Measurements from ENCODE around the gene KCNG4. TPM values are rescaled to one million over a fixed set of nuclear protein-coding genes. Genes with fewer than 3 reads are reported as not detected.

Gene KCNG4
- total RNA-seq, 1 donor from 2014 or later = not detected

DNA sequence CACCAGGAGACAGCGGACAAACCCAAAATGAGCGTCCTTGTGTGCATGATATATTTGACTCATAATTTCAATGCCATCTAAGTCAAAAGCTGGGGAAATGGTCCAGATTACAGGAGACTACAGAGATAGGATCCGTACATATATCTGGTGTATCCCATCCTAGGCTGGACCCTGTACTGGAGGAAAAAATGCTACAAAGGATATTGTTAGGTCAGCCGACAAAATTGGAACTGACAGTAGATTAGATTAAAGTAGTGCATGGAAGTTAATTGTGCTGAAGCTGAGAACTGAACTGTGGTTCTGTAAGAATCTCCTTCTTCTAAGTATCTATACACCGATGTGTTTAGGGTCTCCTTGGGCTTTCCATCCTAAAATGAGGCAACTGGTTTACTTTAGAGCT, 24.3 kb downstream of the KCNG4 start:
- H3K4me1 Mint-ChIP-seq (ENCODE audit: unreplicated experiment) = no peaks in the 10 kb centered on the region
- no peak overlapping the region for H3K4me3 Mint-ChIP-seq (ENCODE audit: unreplicated experiment)
- H3K27me3 Mint-ChIP-seq (ENCODE audit: unreplicated experiment) = peaks cover 57% of the 10 kb centered on the region
- H3K9me3 Mint-ChIP-seq (ENCODE audit: unreplicated experiment) = no peaks in the 10 kb centered on the region
- H3K27ac Mint-ChIP-seq (ENCODE audit: unreplicated experiment) = no peak overlapping the region
- no peak for DNase-seq (ENCODE audit: extremely low spot score, unreplicated experiment)
- H3K36me3 Mint-ChIP-seq (ENCODE audit: unreplicated experiment) = no peaks in the 10 kb centered on the region
- TF ChIP-seq, protein P1, sequence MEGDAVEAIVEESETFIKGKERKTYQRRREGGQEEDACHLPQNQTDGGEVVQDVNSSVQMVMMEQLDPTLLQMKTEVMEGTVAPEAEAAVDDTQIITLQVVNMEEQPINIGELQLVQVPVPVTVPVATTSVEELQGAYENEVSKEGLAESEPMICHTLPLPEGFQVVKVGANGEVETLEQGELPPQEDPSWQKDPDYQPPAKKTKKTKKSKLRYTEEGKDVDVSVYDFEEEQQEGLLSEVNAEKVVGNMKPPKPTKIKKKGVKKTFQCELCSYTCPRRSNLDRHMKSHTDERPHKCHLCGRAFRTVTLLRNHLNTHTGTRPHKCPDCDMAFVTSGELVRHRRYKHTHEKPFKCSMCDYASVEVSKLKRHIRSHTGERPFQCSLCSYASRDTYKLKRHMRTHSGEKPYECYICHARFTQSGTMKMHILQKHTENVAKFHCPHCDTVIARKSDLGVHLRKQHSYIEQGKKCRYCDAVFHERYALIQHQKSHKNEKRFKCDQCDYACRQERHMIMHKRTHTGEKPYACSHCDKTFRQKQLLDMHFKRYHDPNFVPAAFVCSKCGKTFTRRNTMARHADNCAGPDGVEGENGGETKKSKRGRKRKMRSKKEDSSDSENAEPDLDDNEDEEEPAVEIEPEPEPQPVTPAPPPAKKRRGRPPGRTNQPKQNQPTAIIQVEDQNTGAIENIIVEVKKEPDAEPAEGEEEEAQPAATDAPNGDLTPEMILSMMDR (IDR thresholded peaks at IDR 0.05) = no peak

DNA sequence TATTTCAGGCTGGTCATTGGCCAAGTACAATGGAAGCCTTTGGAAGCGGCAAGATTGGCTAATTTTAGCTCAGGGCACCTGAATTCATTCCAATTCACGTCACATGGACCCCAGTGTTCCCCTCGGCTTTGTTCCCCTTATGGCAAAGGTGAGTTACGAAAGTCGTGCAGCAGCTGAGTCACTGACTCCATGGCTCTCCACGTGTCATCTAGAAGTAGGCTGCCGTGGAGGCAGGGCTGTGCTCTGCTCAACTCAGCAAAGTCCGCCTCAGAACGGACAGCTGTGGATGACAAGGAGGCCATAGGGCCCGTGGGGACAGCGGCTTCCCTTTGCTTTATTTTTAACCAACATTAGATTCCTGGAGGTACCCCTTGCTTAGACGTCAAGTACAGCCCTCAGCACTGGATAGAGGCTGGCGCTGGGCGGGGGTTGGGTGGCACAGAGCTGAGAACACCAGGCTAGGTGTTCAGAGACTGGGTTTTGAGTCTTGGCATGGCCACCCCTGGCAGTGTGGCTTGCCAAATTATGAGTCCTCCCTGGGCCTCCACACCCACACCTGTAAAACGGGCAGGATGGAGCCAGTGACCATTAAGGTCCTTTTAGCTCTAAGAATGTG, 25.3 kb downstream of the KCNG4 start:
- Mint-ChIP-seq H3K36me3 (ENCODE audit: unreplicated experiment) (no peaks in the 10 kb centered on the region), H3K27me3 (ENCODE audit: unreplicated experiment) (peaks cover 56% of the 10 kb centered on the region), H3K9me3 (ENCODE audit: unreplicated experiment) (no peaks in the 10 kb centered on the region), H3K27ac (ENCODE audit: unreplicated experiment) (no peak overlapping the region), H3K4me1 (ENCODE audit: unreplicated experiment) (no peaks in the 10 kb centered on the region), H3K4me3 (ENCODE audit: unreplicated experiment) (no peak overlapping the region)
- TF ChIP-seq, protein P1 (IDR thresholded peaks at IDR 0.05) = no peak
- DNase-seq (ENCODE audit: extremely low spot score, unreplicated experiment) = no peak

DNA sequence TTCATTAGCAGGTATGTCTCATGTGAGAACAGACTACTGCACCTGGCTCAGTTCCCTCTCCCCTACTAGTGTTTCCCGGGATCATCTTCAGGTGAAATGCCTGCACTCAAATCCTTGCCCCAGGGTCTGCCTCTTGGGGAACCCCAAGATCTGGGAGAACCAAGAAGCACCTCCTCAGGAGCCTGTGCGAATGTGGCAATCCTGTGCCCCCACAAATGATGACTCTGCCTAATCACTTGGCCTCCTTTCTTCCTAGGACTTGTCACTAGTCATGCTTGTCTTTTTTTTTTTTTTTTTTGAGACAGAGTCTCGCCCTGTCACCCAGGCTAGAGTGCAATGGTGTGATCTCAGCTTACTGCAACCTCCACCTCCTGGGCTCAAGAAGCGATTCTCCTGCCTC, 27.2 kb downstream of the KCNG4 start:
- Mint-ChIP-seq H3K4me1 (ENCODE audit: unreplicated experiment) (no peaks in the 10 kb centered on the region), H3K27me3 (ENCODE audit: unreplicated experiment) (peaks cover 49% of the 10 kb centered on the region), H3K36me3 (ENCODE audit: unreplicated experiment) (no peaks in the 10 kb centered on the region), H3K4me3 (ENCODE audit: unreplicated experiment) (no peak overlapping the region), H3K9me3 (ENCODE audit: unreplicated experiment) (no peaks in the 10 kb centered on the region), H3K27ac (ENCODE audit: unreplicated experiment) (no peak overlapping the region)
- DNase-seq (ENCODE audit: extremely low spot score, unreplicated experiment) = no peak
- TF ChIP-seq, protein P1 (IDR thresholded peaks at IDR 0.05) = no peak

DNA sequence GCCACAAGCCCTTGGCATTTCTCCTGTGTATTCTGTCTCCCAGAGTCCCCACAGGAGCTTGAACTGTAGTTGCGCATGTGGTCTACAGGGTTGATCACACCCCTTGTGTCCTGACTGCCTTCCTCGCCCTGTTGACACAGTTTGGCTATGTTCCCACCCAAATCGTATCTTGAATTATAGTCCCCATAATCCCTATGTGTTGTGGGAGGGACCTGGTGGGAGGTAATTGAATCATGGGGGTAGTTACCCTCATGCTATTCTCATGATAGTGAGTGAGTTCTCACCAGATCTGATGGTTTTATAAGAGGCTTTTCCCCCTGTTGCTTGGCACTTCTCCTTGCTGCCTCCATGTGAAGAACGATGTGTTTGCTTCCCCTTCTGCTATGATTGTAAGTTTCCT, 27.7 kb downstream of the KCNG4 start:
- H3K27ac Mint-ChIP-seq (ENCODE audit: unreplicated experiment) = no peak overlapping the region
- H3K9me3 Mint-ChIP-seq (ENCODE audit: unreplicated experiment) = no peaks in the 10 kb centered on the region
- no peaks in the 10 kb centered on the region for H3K36me3 Mint-ChIP-seq (ENCODE audit: unreplicated experiment)
- H3K4me1 Mint-ChIP-seq (ENCODE audit: unreplicated experiment) = no peaks in the 10 kb centered on the region
- TF ChIP-seq, protein P1 (IDR thresholded peaks at IDR 0.05) = no peak
- no peak overlapping the region for H3K4me3 Mint-ChIP-seq (ENCODE audit: unreplicated experiment)
- peaks cover 46% of the 10 kb centered on the region for H3K27me3 Mint-ChIP-seq (ENCODE audit: unreplicated experiment)
- no peak for DNase-seq (ENCODE audit: extremely low spot score, unreplicated experiment)

DNA sequence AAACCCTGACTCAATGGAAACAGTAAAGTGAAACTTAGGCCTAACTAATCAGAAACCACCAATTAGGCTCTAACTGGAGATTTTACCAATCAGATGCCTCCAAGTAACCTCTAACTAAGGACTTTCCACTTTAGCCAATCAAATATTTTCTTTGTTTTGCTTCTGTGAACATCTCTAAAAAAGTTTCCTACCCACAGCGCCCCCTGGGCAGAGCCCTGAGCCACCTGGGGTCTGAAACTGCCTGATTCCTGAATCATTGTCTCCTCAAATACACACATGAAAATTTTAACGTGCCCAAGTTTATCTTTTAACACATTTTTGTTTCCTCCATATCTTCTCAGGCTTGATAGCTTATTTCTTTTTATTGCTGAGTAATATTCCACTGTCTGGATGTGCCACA, 29.8 kb downstream of the KCNG4 start:
- no peaks in the 10 kb centered on the region for H3K36me3 Mint-ChIP-seq (ENCODE audit: unreplicated experiment)
- H3K9me3 Mint-ChIP-seq (ENCODE audit: unreplicated experiment) = no peaks in the 10 kb centered on the region
- TF ChIP-seq, protein P1 (IDR thresholded peaks at IDR 0.05) = no peak
- H3K27me3 Mint-ChIP-seq (ENCODE audit: unreplicated experiment) = peaks cover 54% of the 10 kb centered on the region
- H3K4me1 Mint-ChIP-seq (ENCODE audit: unreplicated experiment) = no peaks in the 10 kb centered on the region
- H3K27ac Mint-ChIP-seq (ENCODE audit: unreplicated experiment) = no peak overlapping the region
- H3K4me3 Mint-ChIP-seq (ENCODE audit: unreplicated experiment) = no peak overlapping the region
- no peak for DNase-seq (ENCODE audit: extremely low spot score, unreplicated experiment)
